Mucosa of stomach (tissue), 1 donor: ENCODE data around the gene AK3.
A peak's percentile ranks its signal among the peaks of the same experiment; 100 is the strongest.
"Not testable (repeated sequence)": the region's sequence is repeated elsewhere in the genome, so short reads cannot be mapped to it uniquely, and the experiment has no call there.

Source experiments
- H3K27me3 ChIP-seq: one replicate; pipeline ENCODE4 v1.7.0; 2013; ENCODE audit warnings: mild to moderate bottlenecking, low read length; ENCODE audit not compliant: control insufficient read depth, insufficient read depth
- H3K36me3 ChIP-seq: one replicate; pipeline ENCODE4 v1.7.0; 2013; ENCODE audit warnings: low read length; ENCODE audit not compliant: control insufficient read depth, insufficient read depth
- H3K4me1 ChIP-seq: one replicate; pipeline ENCODE4 v1.7.0; 2013; ENCODE audit warnings: mild to moderate bottlenecking, low read length; ENCODE audit not compliant: control insufficient read depth, insufficient read depth
- H3K4me3 ChIP-seq: one replicate; pipeline ENCODE4 v1.7.0; 2013; ENCODE audit warnings: low read length
- H3K9ac ChIP-seq: one replicate; pipeline ENCODE4 v1.7.0; 2013; ENCODE audit warnings: mild to moderate bottlenecking, low read length, moderate library complexity
- H3K9me3 ChIP-seq: one replicate; pipeline ENCODE4 v1.7.0; 2013; ENCODE audit warnings: mild to moderate bottlenecking, low read length, moderate library complexity; ENCODE audit not compliant: control insufficient read depth
- donor health status: Pancreatic carcinoma.

The AK3 gene

DNA sequence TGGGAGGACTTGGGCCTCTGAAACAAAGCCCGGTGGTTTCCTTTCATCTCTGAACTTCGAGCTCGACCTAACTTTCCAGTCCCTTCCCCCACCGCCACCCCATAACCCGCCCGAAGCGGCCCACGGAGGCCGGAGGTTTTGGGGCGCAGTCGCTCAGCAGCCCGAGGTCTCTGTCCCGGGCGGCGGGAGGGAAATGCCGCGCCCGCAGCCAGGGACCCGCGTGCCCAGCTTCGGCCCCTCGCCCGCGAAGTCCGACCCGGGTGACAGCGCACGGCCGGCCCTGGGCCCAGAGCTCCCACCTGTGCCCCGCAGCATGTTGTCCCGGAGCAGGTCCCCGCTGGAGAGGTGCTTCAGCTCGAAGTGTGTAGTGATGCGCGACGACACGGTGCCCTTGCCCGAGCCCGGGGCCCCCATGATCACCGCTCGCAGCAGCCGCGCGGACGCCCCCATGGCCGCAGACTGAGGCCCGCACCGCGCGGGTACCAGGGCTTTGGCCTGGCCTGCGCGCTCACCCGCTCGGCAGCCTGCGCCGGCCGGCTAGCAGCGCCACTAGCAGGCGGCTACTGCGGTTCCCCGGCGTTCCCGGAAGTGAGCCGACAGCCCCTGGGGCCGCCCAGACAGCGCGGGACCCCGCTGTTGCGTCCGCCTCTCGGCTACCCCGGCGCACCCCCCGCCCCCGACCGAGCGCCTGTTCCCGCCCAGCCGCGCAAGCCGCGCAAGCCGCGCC is at the start of gene AK3:
Gene AK3, minus strand, starts transcription at position 565 of the 727 bp plus-strand sequence. Its CDS starts 115 bp downstream, at position 450.
- Histone ChIP-seq H3K36me3 (no peaks in the 10 kb centered on the region), H3K4me1 (peaks cover 15% of the 10 kb centered on the region), H3K27me3 (no peaks in the 10 kb centered on the region), H3K9ac (peak within 1 kb of the TSS; percentile 96), H3K9me3 (no peaks in the 10 kb centered on the region), H3K4me3 (peak within 1 kb of the TSS; percentile 92)

DNA sequence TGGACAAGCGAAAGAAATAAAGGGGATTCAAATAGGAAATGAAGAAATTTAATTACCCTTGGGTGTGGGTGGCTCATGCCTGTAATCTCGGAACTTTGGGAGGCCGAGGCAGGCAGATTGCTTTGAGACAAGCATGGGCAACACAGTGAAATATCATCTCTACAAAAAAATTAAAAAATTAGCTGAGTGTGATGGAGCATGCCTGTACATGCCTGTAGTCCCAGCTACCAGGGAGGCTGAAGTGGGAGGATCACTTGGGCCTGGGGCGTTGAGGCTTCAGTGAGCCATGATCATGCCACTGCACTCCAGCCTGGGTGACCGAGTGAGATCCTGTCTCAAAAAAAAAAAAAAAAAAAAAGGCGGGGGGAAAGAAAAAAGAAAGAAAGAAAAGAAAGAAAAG is 47.7 kb upstream of the AK3 start:
- H3K27me3 ChIP-seq = no peaks in the 10 kb centered on the region
- no peaks in the 10 kb centered on the region for H3K9me3 ChIP-seq

DNA sequence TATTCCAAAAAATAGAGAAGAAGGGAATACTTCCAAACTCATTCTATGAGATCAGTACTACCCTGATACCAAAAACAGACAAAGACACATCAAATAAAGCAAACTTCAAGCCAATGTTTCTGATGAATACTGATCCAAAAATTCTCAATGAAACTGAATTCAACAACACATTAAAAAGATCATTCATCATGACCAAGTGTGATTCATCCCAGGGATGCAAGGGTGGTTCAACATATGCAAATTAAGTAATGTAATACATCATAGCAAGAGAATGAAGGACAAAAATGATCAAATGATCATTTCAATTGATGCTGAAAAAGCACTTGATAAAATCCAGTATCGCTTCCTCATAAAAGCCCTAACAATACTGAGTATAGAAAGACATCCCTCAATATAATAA is 46.9 kb upstream of the AK3 start:
- Histone ChIP-seq H3K4me3 (no peak overlapping the region), H3K9ac (no peak overlapping the region), H3K36me3 (no peaks in the 10 kb centered on the region), H3K4me1 (no peaks in the 10 kb centered on the region), H3K9me3 (no peaks in the 10 kb centered on the region), H3K27me3 (no peaks in the 10 kb centered on the region)

More for the DNA sequence above, 47.7 kb upstream of the AK3 start:
- Histone ChIP-seq H3K9ac (no peak overlapping the region), H3K36me3 (no peaks in the 10 kb centered on the region), H3K4me3 (no peak overlapping the region), H3K4me1 (peaks cover 1% of the 10 kb centered on the region)

DNA sequence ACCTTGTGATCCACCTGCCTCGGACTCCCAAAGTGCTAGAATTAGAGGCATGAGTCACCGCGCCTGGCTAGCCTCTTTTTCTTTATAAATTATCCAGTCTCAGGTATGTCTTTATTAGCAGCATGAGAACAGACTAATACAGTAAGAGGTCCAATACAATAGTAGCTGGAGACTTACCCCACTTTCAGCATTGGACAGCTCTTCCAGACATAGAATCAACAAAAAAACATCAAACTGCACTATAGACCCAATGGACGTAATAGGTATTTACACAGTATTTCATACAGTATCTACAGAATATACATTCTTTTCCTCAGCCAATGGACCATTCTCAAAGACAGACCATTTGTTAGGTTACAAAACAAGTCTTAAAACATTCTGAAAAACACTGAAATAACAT is 45.6 kb upstream of the AK3 start:
- Histone ChIP-seq H3K36me3 (no peaks in the 10 kb centered on the region), H3K27me3 (no peaks in the 10 kb centered on the region)

DNA sequence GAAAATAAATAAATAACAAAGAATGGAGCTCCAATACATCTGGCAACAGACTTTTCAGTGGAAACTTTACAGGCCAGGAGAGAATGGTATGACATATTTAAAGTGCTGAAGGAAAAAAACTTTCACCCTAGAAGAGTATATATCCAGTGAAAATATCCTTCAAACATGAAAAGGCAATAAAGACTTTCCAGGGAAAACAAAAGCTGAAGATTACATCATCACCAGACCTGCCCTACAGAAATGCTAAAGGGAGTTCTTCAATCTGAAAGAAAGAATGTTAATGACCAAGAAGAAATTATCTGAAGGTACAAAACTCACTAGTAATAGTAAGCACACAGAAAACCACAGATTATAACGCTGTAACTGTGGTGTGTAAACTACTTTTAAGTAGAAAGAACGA is 43.4 kb upstream of the AK3 start:
- no peaks in the 10 kb centered on the region for H3K9me3 ChIP-seq
- no peak overlapping the region for H3K9ac ChIP-seq
- H3K4me3 ChIP-seq = no peak overlapping the region
- no peaks in the 10 kb centered on the region for H3K36me3 ChIP-seq
- H3K4me1 ChIP-seq = no peaks in the 10 kb centered on the region
- H3K27me3 ChIP-seq = peaks cover 4% of the 10 kb centered on the region

More for the DNA sequence above, 45.6 kb upstream of the AK3 start:
- H3K9me3 ChIP-seq = no peaks in the 10 kb centered on the region
- H3K4me3 ChIP-seq = no peak overlapping the region
- no peak overlapping the region for H3K9ac ChIP-seq
- H3K4me1 ChIP-seq = no peaks in the 10 kb centered on the region

DNA sequence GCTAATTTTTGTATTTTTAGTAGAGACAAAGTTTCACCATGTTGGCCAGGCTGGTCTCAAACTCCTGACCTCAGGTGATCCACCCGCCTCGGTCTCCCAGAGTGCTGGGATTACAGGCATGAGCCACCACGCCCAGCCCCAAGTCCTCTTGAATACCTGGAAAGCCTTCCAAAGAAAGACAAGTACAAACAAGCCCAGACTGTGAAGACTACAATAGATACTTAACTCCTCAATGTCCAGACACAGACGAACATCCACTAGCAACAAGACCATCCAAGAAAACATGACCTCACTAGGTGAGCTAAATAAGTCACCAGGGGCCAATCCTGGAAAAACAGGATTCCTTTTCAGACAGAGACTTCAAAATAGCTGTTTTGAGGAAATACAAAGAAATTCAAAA is 42.2 kb upstream of the AK3 start:
- H3K36me3 ChIP-seq, H3K9me3 ChIP-seq, H3K4me3 ChIP-seq, H3K9ac ChIP-seq, H3K27me3 ChIP-seq, H3K4me1 ChIP-seq: not testable (repeated sequence)

DNA sequence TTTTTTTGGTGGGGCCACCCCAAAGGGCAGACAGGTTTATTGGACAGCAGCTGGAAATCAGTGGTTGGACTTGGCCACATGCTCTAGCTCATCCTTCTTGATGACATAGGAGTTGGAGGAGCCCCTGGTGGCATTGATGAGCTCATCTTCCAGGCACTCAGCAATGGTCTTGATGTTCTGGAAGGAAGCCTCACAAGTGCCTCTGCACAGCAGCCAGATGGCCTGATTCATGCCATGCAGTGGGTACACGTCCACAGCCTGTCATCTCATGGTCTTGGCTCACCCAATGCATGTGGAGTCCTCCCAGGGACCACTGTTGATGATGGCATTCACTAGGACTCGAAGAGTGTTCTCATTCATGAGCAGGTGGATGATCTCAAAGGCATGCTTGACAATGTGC is 40.4 kb upstream of the AK3 start:
- Histone ChIP-seq H3K9ac (no peak overlapping the region), H3K4me3 (no peak overlapping the region), H3K36me3 (no peaks in the 10 kb centered on the region)

DNA sequence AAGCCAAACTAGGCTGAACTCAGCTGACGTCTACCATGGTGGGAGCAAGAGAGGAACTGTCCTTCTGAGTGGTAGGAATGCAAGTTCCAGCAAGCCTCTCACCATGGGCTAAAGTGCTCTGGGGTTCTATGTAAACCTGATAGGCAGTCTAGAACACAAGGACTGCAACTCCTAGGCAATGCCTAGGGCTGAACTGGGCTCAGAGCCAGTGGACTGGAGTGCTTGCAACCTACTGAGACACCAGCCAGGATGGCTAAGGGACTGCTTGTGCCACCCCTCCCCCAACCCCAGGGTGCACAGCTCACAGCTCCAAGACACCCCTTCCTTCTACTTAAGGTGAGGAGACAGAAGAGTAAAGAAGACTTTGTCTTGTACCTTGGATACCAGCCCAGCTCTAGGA is 39.6 kb upstream of the AK3 start:
- no peak overlapping the region for H3K4me3 ChIP-seq
- no peaks in the 10 kb centered on the region for H3K9me3 ChIP-seq
- H3K27me3 ChIP-seq = peaks cover 4% of the 10 kb centered on the region
- no peaks in the 10 kb centered on the region for H3K4me1 ChIP-seq
- no peaks in the 10 kb centered on the region for H3K36me3 ChIP-seq
- H3K9ac ChIP-seq = no peak overlapping the region

More for the DNA sequence above, 40.4 kb upstream of the AK3 start:
- Histone ChIP-seq H3K9me3 (no peaks in the 10 kb centered on the region), H3K27me3 (peaks cover 4% of the 10 kb centered on the region), H3K4me1 (no peaks in the 10 kb centered on the region)

DNA sequence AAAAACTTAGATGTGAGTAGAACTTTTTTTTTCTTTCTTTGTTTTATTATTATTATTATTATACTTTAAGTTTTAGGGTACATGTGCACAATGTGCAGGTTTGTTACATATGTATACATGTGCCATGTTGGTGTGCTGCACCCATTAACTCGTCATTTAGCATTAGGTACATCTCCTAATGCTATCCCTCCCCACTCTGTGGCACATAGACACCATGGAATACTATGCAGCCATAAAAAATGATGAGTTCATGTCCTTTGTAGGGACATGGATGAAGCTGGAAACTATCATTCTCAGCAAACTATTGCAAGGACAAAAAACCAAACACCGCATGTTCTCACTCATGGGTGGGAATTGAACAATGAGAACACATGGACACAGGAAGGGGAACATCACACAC is 34.0 kb upstream of the AK3 start:
- H3K9me3 ChIP-seq, H3K4me1 ChIP-seq, H3K4me3 ChIP-seq, H3K9ac ChIP-seq, H3K36me3 ChIP-seq, H3K27me3 ChIP-seq: not testable (repeated sequence)

DNA sequence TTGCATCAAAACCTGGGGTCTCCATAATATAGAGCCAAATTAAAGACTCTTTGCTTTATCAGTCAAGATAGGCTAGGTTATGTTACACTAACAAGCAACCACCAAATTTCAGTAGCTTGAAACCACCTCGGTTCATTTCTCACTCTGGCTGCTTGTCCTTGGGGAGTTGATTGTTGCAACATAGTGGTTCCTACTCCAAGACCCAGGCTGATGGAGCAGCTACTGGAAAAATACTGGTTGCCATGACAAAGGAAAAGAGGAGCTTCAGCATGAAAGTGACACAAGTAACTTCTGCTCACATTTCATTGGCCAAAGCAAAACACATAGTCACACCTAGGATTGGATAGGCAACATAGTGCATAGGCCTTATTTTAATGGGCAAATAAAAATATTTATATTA is 33.2 kb upstream of the AK3 start:
- no peaks in the 10 kb centered on the region for H3K27me3 ChIP-seq
- H3K9ac ChIP-seq = no peak overlapping the region
- no peak overlapping the region for H3K4me3 ChIP-seq
- H3K4me1 ChIP-seq = no peaks in the 10 kb centered on the region
- no peaks in the 10 kb centered on the region for H3K9me3 ChIP-seq
- no peaks in the 10 kb centered on the region for H3K36me3 ChIP-seq

DNA sequence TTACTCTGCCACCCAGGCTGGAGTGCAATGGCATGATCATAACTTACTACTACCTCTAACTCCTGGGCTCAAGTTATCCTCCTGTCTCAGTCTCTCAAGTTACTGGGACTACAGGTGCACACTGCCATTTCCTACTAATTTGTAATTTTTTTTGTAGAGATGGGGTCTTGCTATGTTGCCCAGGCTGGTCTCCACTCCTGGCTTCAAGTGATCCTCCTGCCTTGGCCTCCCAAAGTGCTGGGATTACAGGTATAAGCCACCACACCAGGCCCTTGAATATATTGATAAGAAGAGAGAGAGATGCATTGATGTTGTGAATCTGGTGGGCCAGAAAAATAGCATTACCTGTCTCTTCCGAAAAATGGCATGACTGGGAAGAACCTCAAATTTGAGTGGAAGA is 30.8 kb upstream of the AK3 start:
- H3K36me3 ChIP-seq = no peaks in the 10 kb centered on the region
- H3K9me3 ChIP-seq = no peaks in the 10 kb centered on the region
- H3K27me3 ChIP-seq = no peaks in the 10 kb centered on the region
- no peak overlapping the region for H3K9ac ChIP-seq
- H3K4me3 ChIP-seq = no peak overlapping the region
- H3K4me1 ChIP-seq = no peaks in the 10 kb centered on the region

DNA sequence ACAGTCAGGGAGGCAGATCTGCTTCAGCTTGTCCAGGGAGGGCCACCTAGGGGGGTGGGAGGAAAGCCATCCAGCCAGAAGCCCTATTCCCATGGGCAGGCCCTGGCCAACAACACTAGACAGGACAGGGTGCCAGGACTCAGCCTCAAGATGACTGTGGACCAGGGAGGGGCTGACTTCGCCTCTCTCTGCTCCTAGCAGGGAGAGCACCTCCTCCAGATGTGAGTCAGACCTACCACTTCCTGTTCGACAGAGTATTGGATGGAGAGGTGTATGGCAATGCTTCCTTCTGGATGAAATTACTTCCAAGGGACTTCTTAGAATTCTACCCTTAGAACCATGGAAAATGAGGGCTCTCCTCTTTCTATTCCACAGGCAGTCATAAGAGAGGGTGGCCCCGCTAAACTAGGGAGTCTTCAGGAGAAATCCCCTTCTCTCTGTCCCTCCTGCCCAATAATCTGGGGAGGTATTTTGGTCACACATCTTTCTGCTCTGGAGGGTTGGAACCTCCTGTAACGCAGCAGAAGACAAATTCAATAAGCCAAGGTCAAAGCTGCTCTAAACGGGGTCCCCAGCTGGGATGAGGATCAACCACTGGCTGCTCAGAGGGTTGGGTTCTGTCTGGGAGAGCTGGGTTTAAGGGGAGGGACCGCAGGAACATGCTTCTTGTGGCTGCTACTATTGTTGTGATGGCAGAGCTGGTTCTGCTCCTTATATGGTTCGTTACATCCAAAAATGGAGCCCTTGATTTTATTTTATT is 28.5 kb upstream of the AK3 start:
- no peaks in the 10 kb centered on the region for H3K27me3 ChIP-seq
- no peak overlapping the region for H3K4me3 ChIP-seq
- H3K4me1 ChIP-seq = no peaks in the 10 kb centered on the region
- H3K36me3 ChIP-seq = no peaks in the 10 kb centered on the region
- no peak overlapping the region for H3K9ac ChIP-seq
- no peaks in the 10 kb centered on the region for H3K9me3 ChIP-seq
